ENCODE data around the gene KCNMB2.

KCNMB2 gene

GRCh38 chr3:178634975-178635374, 98.7 kb downstream of the KCNMB2 start:
- Histone ChIP-seq H3K36me3 (ENCODE audit: control insufficient read depth, insufficient read depth, low read length) (no peaks in the 10 kb centered on the region), H3K27ac (ENCODE audit: low read depth, low read length) (no peak overlapping the region), H3K4me3 (ENCODE audit: low read length) (no peak overlapping the region), H3K4me1 (ENCODE audit: control insufficient read depth, insufficient read depth, low read length) (no peaks in the 10 kb centered on the region), H3K27me3 (ENCODE audit: control insufficient read depth, insufficient read depth, low read length) (no peaks in the 10 kb centered on the region), H3K9ac (ENCODE audit: low read length) (no peak overlapping the region)

- Histone ChIP-seq H3K27me3 (ENCODE audit: control insufficient read depth, insufficient read depth, low read length) (no peaks in the 10 kb centered on the region), H3K9ac (ENCODE audit: low read length) (no peak overlapping the region), H3K36me3 (ENCODE audit: control insufficient read depth, insufficient read depth, low read length) (no peaks in the 10 kb centered on the region)
Measured at GRCh38 chr3:178637802-178638201, 101.6 kb downstream of the KCNMB2 start.

DNA sequence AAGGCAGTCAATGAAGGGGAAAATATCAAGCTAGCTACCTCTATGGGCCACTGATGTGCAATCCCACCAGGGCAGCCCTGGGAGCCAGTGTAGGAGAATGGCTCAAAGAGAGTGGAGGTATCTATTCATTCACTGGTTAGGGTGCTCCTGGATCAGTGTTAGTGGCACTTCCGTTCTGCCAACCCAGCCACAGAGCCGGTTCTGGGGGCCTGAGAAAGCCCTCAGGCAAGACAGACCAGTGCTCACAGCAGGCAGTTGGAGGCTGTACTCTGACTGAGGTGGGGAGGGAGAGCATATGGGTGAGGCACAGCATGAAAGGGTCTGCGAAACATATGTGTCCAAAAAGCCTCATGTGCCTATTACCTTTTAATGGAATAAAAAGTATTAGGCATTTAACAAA, 109.3 kb downstream of the KCNMB2 start:
- Histone ChIP-seq H3K27me3 (ENCODE audit: control insufficient read depth, insufficient read depth, low read length) (no peaks in the 10 kb centered on the region), H3K27ac (ENCODE audit: low read depth, low read length) (no peak overlapping the region), H3K36me3 (ENCODE audit: control insufficient read depth, insufficient read depth, low read length) (no peaks in the 10 kb centered on the region), H3K9ac (ENCODE audit: low read length) (no peak overlapping the region), H3K4me1 (ENCODE audit: control insufficient read depth, insufficient read depth, low read length) (no peaks in the 10 kb centered on the region), H3K4me3 (ENCODE audit: low read length) (no peak overlapping the region)

More at GRCh38 chr3:178637802-178638201, 101.6 kb downstream of the KCNMB2 start:
- Histone ChIP-seq H3K4me3 (ENCODE audit: low read length) (no peak overlapping the region), H3K4me1 (ENCODE audit: control insufficient read depth, insufficient read depth, low read length) (no peaks in the 10 kb centered on the region), H3K27ac (ENCODE audit: low read depth, low read length) (no peak overlapping the region)

GRCh38 chr3:178646186-178646862, 110.1 kb downstream of the KCNMB2 start:
- no peak overlapping the region for H3K4me3 ChIP-seq (ENCODE audit: low read length)
- no peaks in the 10 kb centered on the region for H3K4me1 ChIP-seq (ENCODE audit: control insufficient read depth, insufficient read depth, low read length)
- H3K9ac ChIP-seq (ENCODE audit: low read length): no peak overlapping the region
- no peak overlapping the region for H3K27ac ChIP-seq (ENCODE audit: low read depth, low read length)
- H3K36me3 ChIP-seq (ENCODE audit: control insufficient read depth, insufficient read depth, low read length): no peaks in the 10 kb centered on the region
- no peaks in the 10 kb centered on the region for H3K27me3 ChIP-seq (ENCODE audit: control insufficient read depth, insufficient read depth, low read length)

GRCh38 chr3:178655488-178655887, 119.3 kb downstream of the KCNMB2 start:
- no peak overlapping the region for H3K27ac ChIP-seq (ENCODE audit: low read depth, low read length)
- H3K27me3 ChIP-seq (ENCODE audit: control insufficient read depth, insufficient read depth, low read length): no peaks in the 10 kb centered on the region
- H3K9ac ChIP-seq (ENCODE audit: low read length): no peak overlapping the region
- H3K36me3 ChIP-seq (ENCODE audit: control insufficient read depth, insufficient read depth, low read length): no peaks in the 10 kb centered on the region
- H3K4me3 ChIP-seq (ENCODE audit: low read length): no peak overlapping the region
- H3K4me1 ChIP-seq (ENCODE audit: control insufficient read depth, insufficient read depth, low read length): no peaks in the 10 kb centered on the region

- Histone ChIP-seq H3K27me3 (ENCODE audit: control insufficient read depth, insufficient read depth, low read length) (no peaks in the 10 kb centered on the region), H3K9ac (ENCODE audit: low read length) (no peak overlapping the region), H3K4me3 (ENCODE audit: low read length) (no peak overlapping the region), H3K36me3 (ENCODE audit: control insufficient read depth, insufficient read depth, low read length) (no peaks in the 10 kb centered on the region), H3K4me1 (ENCODE audit: control insufficient read depth, insufficient read depth, low read length) (no peaks in the 10 kb centered on the region), H3K27ac (ENCODE audit: low read depth, low read length) (no peak overlapping the region)
Measured at GRCh38 chr3:178658694-178659325, 122.6 kb downstream of the KCNMB2 start.

DNA sequence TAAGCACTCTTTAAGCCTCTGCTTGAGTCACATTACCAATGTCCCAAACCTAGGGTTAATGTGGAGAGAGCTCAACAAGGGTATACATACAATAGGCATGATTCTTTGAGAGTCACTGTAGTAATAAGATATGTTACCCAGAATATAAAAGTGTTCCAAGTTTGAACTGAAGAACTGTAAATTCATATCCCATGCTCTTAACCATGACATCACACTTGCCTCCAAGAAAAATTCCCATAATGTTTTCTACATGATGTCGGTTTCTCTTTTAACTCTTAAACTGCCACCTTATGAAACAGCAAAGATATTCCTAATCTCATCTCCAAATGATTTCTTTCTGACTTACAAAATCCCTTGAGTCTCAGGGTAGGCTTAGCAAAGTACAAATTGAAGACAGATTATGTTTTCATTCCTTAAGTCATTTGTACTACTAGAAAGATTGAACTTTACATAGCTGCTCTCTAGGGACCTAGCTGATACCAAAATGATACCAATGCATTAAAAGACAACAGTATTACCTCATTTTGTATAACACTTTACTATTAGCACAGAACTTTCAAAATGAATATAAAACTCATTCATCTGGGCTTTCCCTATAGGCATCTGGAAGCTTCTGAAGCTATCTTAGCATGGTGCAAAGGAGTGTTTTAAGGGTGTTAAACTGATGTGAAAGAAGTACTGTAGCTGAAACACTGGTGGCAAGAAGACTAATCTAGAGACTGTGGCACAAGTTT, 127.1 kb downstream of the KCNMB2 start:
- Histone ChIP-seq H3K27ac (ENCODE audit: low read depth, low read length) (no peak overlapping the region), H3K4me3 (ENCODE audit: low read length) (no peak overlapping the region), H3K27me3 (ENCODE audit: control insufficient read depth, insufficient read depth, low read length) (no peaks in the 10 kb centered on the region), H3K36me3 (ENCODE audit: control insufficient read depth, insufficient read depth, low read length) (no peaks in the 10 kb centered on the region), H3K4me1 (ENCODE audit: control insufficient read depth, insufficient read depth, low read length) (no peaks in the 10 kb centered on the region), H3K9ac (ENCODE audit: low read length) (no peak overlapping the region)

DNA sequence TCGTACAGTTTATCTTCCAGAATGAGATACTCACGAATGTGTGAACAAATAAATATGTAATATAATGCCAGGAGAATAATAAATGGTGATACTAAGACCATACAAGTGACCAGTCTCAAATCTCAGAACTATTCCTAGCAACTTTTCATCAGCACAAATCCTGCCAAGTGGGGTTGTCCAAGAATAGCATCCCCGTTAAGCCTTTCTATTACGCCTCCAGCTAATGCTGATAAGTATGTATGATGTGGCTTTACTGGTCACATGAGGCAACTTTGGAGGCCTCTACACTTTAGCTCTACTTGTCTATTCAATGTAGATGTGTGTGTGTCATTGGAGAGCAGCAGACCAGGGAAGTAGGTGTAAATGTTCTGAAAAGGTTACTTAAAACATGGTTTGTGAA, 129.5 kb downstream of the KCNMB2 start:
- no peak overlapping the region for H3K9ac ChIP-seq (ENCODE audit: low read length)
- H3K36me3 ChIP-seq (ENCODE audit: control insufficient read depth, insufficient read depth, low read length): no peaks in the 10 kb centered on the region
- H3K4me3 ChIP-seq (ENCODE audit: low read length): no peak overlapping the region
- H3K4me1 ChIP-seq (ENCODE audit: control insufficient read depth, insufficient read depth, low read length): no peaks in the 10 kb centered on the region
- no peak overlapping the region for H3K27ac ChIP-seq (ENCODE audit: low read depth, low read length)
- no peaks in the 10 kb centered on the region for H3K27me3 ChIP-seq (ENCODE audit: control insufficient read depth, insufficient read depth, low read length)

DNA sequence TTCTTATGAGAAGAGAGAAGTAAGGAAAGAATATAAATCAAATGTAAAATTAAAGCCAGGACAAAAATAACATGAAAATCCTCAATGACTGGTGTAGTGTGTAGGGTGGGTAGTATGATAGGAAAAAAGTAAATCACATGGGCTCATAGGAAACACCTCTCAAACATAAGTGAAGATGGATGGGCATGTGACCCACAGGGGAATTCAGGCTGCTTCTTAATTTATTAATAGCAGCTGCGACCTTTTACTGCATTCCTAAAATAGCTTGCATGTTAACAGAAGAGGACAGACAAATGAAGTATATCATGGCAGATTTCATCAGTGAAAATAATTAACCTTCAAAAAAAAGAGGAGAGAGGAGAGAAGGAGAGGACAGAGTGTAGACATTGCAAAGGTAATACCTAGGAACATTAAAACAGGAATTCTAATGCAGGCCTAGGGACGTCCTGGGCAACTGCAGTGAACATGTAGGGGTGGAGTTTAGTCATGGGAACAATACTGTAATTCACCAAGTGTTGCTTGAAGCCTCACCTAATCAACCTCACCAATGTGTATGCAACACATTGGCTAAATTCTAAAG, 132.9 kb downstream of the KCNMB2 start:
- no peak overlapping the region for H3K4me3 ChIP-seq (ENCODE audit: low read length)
- H3K9ac ChIP-seq (ENCODE audit: low read length): no peak overlapping the region
- no peak overlapping the region for H3K27ac ChIP-seq (ENCODE audit: low read depth, low read length)
- H3K27me3 ChIP-seq (ENCODE audit: control insufficient read depth, insufficient read depth, low read length): no peaks in the 10 kb centered on the region
- no peaks in the 10 kb centered on the region for H3K36me3 ChIP-seq (ENCODE audit: control insufficient read depth, insufficient read depth, low read length)
- peaks cover 10% of the 10 kb centered on the region for H3K4me1 ChIP-seq (ENCODE audit: control insufficient read depth, insufficient read depth, low read length)

DNA sequence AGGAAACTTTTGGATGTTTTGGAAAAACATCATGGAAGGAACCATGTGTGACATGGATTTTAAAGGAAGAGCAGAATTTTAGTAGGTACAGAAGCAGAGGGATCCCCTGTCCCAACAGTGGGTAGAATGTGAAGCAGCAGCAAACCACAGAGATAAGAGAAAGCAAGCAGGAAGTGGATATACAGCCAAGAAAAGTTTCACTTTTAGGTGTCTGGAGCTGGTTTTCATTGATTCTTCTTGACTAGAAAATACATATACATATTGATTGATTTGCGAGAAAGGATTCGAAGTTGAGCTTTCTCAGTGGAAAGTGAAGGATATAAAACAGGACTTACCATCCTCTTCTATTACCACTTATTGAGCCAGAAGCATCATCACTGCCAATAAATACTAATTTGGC, 133.5 kb downstream of the KCNMB2 start:
- H3K4me3 ChIP-seq (ENCODE audit: low read length): no peak overlapping the region
- H3K27me3 ChIP-seq (ENCODE audit: control insufficient read depth, insufficient read depth, low read length): no peaks in the 10 kb centered on the region
- no peaks in the 10 kb centered on the region for H3K36me3 ChIP-seq (ENCODE audit: control insufficient read depth, insufficient read depth, low read length)
- no peak overlapping the region for H3K9ac ChIP-seq (ENCODE audit: low read length)
- H3K27ac ChIP-seq (ENCODE audit: low read depth, low read length): no peak overlapping the region
- H3K4me1 ChIP-seq (ENCODE audit: control insufficient read depth, insufficient read depth, low read length): peaks cover 10% of the 10 kb centered on the region

DNA sequence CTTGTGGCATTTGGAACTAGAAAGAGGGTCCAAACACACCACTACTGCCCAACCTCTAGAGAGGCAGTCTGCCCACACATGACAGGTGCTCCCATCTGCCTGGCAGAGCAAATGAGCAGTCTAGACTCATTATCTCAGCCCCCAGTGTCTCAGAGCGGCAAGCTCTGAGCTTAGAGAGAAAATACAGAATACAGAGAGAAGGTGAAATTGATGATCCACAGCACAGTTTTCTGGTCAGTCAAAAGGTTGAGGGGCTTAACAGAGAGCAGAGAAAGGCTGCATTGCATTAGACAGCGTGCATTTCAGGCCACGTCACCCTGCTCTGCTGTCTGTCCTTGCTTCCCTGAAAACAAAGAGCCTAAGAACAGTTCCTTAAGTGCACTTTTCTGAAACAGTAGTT, 135.1 kb downstream of the KCNMB2 start:
- no peaks in the 10 kb centered on the region for H3K27me3 ChIP-seq (ENCODE audit: control insufficient read depth, insufficient read depth, low read length)
- H3K4me3 ChIP-seq (ENCODE audit: low read length): no peak overlapping the region
- H3K9ac ChIP-seq (ENCODE audit: low read length): no peak overlapping the region
- H3K36me3 ChIP-seq (ENCODE audit: control insufficient read depth, insufficient read depth, low read length): no peaks in the 10 kb centered on the region
- H3K4me1 ChIP-seq (ENCODE audit: control insufficient read depth, insufficient read depth, low read length): peaks cover 10% of the 10 kb centered on the region
- H3K27ac ChIP-seq (ENCODE audit: low read depth, low read length): no peak overlapping the region

DNA sequence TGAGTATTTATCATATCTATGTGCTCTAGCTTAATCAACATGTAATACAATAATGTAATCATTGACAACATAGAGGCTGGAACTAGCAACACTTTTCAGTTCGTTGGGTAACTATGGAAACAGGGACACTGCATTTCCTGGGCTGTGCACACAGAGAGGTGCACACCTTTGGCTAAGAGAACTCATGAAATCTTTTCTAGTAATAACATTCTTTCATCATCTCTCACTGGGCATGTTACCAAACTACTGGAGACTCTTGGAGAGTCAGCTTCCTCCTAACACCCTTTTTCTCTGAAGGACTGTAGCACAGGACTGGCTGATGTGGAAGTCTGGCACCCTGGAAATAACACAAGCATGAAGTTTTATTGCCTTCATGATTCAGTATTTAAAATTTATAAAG, 135.6 kb downstream of the KCNMB2 start:
- H3K27ac ChIP-seq (ENCODE audit: low read depth, low read length): no peak overlapping the region
- peaks cover 10% of the 10 kb centered on the region for H3K4me1 ChIP-seq (ENCODE audit: control insufficient read depth, insufficient read depth, low read length)
- H3K9ac ChIP-seq (ENCODE audit: low read length): no peak overlapping the region
- H3K36me3 ChIP-seq (ENCODE audit: control insufficient read depth, insufficient read depth, low read length): no peaks in the 10 kb centered on the region
- no peaks in the 10 kb centered on the region for H3K27me3 ChIP-seq (ENCODE audit: control insufficient read depth, insufficient read depth, low read length)
- no peak overlapping the region for H3K4me3 ChIP-seq (ENCODE audit: low read length)

Measured in rectal smooth muscle tissue (tissue), 1 donor.